Endothelial cell of umbilical vein (primary cell): Measurements from ENCODE around the gene PRUNE2.

Source experiments
- GATA2 ChIP-seq: IDR thresholded peaks from 2 replicates; pipeline ENCODE4 v1.7.0; 2011; ENCODE audit warnings: low read depth, mild to moderate bottlenecking, moderate library complexity, mixed read lengths, low read length; ENCODE audit not compliant: insufficient read length, insufficient read depth
- POLR2AphosphoS5 ChIP-seq: IDR thresholded peaks from 2 replicates; pipeline ENCODE4 v1.6.1; 2012; ENCODE audit warnings: low read depth, mild to moderate bottlenecking, control low read depth, low read length, moderate library complexity; ENCODE audit not compliant: insufficient read depth
- TF ChIP-seq, protein P1 (sequence below), 2 donors: IDR thresholded peaks; 1 replicate in 1 of 2; 2 replicates in 1 of 2; pipeline ENCODE4 v1.5.1; 2011; ENCODE audit warnings: low read length in 2 of 2, mild to moderate bottlenecking in 2 of 2, moderate library complexity in 2 of 2, control low read depth in 1 of 2, inconsistent platforms in 1 of 2, low read depth in 1 of 2; ENCODE audit not compliant: insufficient read depth in 1 of 2; ENCODE audit errors: extremely low read depth in 1 of 2

DNA sequence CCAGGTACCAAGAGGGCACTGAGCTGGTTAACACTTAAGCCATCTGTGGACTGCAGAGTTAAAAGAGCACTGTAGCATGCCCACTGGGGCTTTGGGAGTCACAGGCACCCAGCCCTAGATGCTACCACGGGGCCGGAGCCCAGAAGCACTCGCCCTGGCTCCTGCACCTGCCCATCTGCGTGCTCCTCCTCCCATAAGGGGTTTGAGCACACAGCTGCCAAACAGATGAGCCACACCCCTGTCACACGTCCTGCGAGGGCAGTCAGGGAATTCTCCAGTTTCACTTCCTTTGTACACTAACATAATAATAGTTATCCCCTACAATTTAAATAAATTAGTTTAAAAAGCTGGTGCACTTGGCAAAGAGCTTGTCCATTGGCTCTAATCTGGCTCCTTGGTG is 146.2 kb downstream of the PRUNE2 start:
- TF ChIP-seq, protein P1, sequence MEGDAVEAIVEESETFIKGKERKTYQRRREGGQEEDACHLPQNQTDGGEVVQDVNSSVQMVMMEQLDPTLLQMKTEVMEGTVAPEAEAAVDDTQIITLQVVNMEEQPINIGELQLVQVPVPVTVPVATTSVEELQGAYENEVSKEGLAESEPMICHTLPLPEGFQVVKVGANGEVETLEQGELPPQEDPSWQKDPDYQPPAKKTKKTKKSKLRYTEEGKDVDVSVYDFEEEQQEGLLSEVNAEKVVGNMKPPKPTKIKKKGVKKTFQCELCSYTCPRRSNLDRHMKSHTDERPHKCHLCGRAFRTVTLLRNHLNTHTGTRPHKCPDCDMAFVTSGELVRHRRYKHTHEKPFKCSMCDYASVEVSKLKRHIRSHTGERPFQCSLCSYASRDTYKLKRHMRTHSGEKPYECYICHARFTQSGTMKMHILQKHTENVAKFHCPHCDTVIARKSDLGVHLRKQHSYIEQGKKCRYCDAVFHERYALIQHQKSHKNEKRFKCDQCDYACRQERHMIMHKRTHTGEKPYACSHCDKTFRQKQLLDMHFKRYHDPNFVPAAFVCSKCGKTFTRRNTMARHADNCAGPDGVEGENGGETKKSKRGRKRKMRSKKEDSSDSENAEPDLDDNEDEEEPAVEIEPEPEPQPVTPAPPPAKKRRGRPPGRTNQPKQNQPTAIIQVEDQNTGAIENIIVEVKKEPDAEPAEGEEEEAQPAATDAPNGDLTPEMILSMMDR (IDR thresholded peaks at IDR 0.05; ENCODE audit: extremely low read depth in 1 of 2, insufficient read depth in 1 of 2, low read depth in 1 of 2, low read length in 2 of 2), result no peak
- TF ChIP-seq GATA2 (no peak), POLR2AphosphoS5 (no peak)
